Fibroblast of lung (primary cell): ENCODE data around the gene DNAH1. TPM values are rescaled to one million over a fixed set of nuclear protein-coding genes. Genes with fewer than 3 reads are reported as not detected.

ENCODE experiments used
- DNase-seq, 2 donors: peaks; one replicate each; pipeline versions ENCODE4 v3.0.0 to v3.0.0-alpha.2; 2010; ENCODE audit warnings: low read depth in 2 of 2
- H2AFZ ChIP-seq: 2 replicates; pipeline ENCODE4 v1.5.1; 2012; ENCODE audit warnings: low read length, control low read depth, inconsistent platforms
- H3K27ac ChIP-seq: 2 replicates; pipeline ENCODE4 v1.5.1; 2011; ENCODE audit warnings: low read length, control low read depth; ENCODE audit not compliant: insufficient read depth
- H3K27me3 ChIP-seq: 2 replicates; pipeline ENCODE4 v1.5.1; 2011; ENCODE audit warnings: mild to moderate bottlenecking, low read length; ENCODE audit not compliant: control insufficient read depth, insufficient read depth
- H3K36me3 ChIP-seq: 2 replicates; pipeline ENCODE4 v1.5.1; 2011; ENCODE audit warnings: low read length; ENCODE audit not compliant: control insufficient read depth, insufficient read depth
- H3K4me1 ChIP-seq: 2 replicates; pipeline ENCODE4 v1.5.1; 2011; ENCODE audit warnings: low read length; ENCODE audit not compliant: control insufficient read depth, insufficient read depth; ENCODE audit errors: extremely low read depth
- H3K4me2 ChIP-seq: 2 replicates; pipeline ENCODE4 v1.5.1; 2011; ENCODE audit warnings: low read length, control low read depth; ENCODE audit not compliant: insufficient read depth; ENCODE audit errors: extremely low read depth
- H3K4me3 ChIP-seq, 4 experiments: fragments of 200-600 bp in 1 of 4; sonication (generic) in 1 of 4; replicated peaks in 1 of 4; 2 replicates each; pipeline ENCODE4 v1.5.1; 2011 to 2016; ENCODE audit warnings: low read length in 4 of 4, low read depth in 3 of 4, mild to moderate bottlenecking in 3 of 4, control low read depth in 2 of 4, inconsistent platforms in 1 of 4, mixed read lengths in 1 of 4; ENCODE audit not compliant: insufficient read depth in 1 of 4; ENCODE audit errors: control extremely low read depth in 1 of 4
- H3K79me2 ChIP-seq: 2 replicates; pipeline ENCODE4 v1.5.1; 2012; ENCODE audit warnings: mild to moderate bottlenecking, low read length, inconsistent platforms; ENCODE audit not compliant: control insufficient read depth, insufficient read depth
- H3K9ac ChIP-seq: 2 replicates; pipeline ENCODE4 v1.5.1; 2011; ENCODE audit warnings: mild to moderate bottlenecking, low read length, control low read depth; ENCODE audit not compliant: insufficient read depth
- H3K9me3 ChIP-seq: 2 replicates; pipeline ENCODE4 v1.5.1; 2012; ENCODE audit warnings: low read depth, low read length; ENCODE audit not compliant: control insufficient read depth, insufficient read depth
- H4K20me1 ChIP-seq: 2 replicates; pipeline ENCODE4 v1.5.1; 2011; ENCODE audit warnings: low read length; ENCODE audit not compliant: control insufficient read depth, insufficient read depth; ENCODE audit errors: extremely low read depth
- EZH2 ChIP-seq: IDR thresholded peaks from 2 replicates; pipeline ENCODE4 v1.5.1; 2012; ENCODE audit warnings: low read length, control low read depth, mild to moderate bottlenecking; ENCODE audit errors: missing control alignments
- polyA plus RNA-seq, 2 donors: library from polyadenylated mRNA; depleted of rRNA in 1 of 2; stranded (reverse) in 1 of 2; unstranded in 1 of 2; fragments of >200 nt; gene quantifications; 2 replicates each; pipeline ENCODE4 v1.2.1, GENCODE V29; 2011 to 2012; ENCODE audit warnings: missing spikeins in 1 of 2
- total RNA-seq: library from RNA; depleted of rRNA; stranded (reverse); fragments of >200 nt; gene quantifications from 2 replicates; pipeline ENCODE4 v1.2.1, GENCODE V29; 2014
- TF ChIP-seq, protein P1 (sequence below), 2 donors: IDR thresholded peaks in 1 of 2; conservative IDR thresholded peaks in 1 of 2; 1 replicate in 1 of 2; 2 replicates in 1 of 2; pipeline ENCODE4 v1.5.1; 2011 to 2012; ENCODE audit warnings: low read length in 2 of 2, control low read depth in 1 of 2, inconsistent platforms in 1 of 2, low read depth in 1 of 2, mild to moderate bottlenecking in 1 of 2

DNAH1 gene
- total and polyA plus RNA-seq, 2 donors (not counting 1 experiment from before 2014, with no cell fraction given) = 1.9 to 3.0 TPM

DNA sequence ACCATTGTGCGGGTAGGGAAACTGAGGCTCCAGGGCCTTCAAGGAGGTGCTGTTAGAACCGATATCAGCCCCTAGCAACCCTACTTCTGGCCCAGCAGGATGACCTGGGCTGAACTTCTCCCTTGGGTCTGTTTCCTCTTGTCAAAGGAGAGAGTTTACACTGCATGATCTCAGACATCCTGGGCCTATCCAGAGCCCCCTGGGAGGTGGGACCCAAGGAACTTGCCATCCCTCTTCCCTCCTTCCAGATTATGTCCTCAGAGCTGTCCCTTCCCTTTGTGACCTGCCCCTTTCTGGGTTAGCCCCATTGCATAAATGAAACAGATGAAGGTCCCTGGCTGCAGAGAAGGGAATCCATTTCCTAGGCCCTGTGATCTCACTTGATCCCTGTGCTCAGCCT is 12.3 kb upstream of the DNAH1 start:
- H2AFZ ChIP-seq = no peak overlapping the region
- H3K27ac ChIP-seq = no peak overlapping the region
- TF ChIP-seq EZH2 = no peak
- TF ChIP-seq, protein P1, sequence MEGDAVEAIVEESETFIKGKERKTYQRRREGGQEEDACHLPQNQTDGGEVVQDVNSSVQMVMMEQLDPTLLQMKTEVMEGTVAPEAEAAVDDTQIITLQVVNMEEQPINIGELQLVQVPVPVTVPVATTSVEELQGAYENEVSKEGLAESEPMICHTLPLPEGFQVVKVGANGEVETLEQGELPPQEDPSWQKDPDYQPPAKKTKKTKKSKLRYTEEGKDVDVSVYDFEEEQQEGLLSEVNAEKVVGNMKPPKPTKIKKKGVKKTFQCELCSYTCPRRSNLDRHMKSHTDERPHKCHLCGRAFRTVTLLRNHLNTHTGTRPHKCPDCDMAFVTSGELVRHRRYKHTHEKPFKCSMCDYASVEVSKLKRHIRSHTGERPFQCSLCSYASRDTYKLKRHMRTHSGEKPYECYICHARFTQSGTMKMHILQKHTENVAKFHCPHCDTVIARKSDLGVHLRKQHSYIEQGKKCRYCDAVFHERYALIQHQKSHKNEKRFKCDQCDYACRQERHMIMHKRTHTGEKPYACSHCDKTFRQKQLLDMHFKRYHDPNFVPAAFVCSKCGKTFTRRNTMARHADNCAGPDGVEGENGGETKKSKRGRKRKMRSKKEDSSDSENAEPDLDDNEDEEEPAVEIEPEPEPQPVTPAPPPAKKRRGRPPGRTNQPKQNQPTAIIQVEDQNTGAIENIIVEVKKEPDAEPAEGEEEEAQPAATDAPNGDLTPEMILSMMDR (conservative IDR thresholded peaks at IDR 0.05 in 1 of 2, IDR thresholded peaks at IDR 0.05 in 1 of 2; ENCODE audit: low read depth in 1 of 2, low read length in 2 of 2) = no peak
- no peak overlapping the region for H3K4me3 ChIP-seq
- H3K4me1 ChIP-seq = no peaks in the 10 kb centered on the region
- H3K9me3 ChIP-seq = no peaks in the 10 kb centered on the region
- no peaks in the 10 kb centered on the region for H4K20me1 ChIP-seq
- H3K79me2 ChIP-seq = no peaks in the 10 kb centered on the region
- H3K27me3 ChIP-seq = no peaks in the 10 kb centered on the region
- no peak for DNase-seq
- H3K4me2 ChIP-seq = no peak overlapping the region
- no peaks in the 10 kb centered on the region for H3K36me3 ChIP-seq
- no peak overlapping the region for H3K9ac ChIP-seq

DNA sequence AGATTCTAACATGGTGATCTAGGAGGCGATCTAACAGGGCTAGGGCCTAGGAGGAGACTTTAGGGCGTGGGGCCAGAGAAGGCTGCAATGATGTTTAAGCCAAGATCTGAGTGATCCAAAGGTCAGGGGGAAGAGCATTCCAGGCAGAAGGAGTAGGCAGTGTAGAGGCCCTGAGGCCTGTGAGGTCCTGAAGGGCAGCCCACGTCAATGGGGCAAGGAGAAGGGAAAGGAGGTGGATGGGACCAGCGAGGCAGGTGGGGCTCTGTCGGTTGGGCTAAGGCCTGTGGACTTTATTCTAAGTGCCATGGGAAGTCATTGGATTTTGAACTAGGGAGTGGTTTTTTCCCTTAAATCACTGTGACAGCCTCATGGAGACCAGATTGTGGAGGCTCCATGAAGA is 10.2 kb upstream of the DNAH1 start:
- H3K9me3 ChIP-seq = no peaks in the 10 kb centered on the region
- no peaks in the 10 kb centered on the region for H4K20me1 ChIP-seq
- no peak overlapping the region for H3K4me3 ChIP-seq
- H3K4me1 ChIP-seq = no peaks in the 10 kb centered on the region
- H3K4me2 ChIP-seq = no peak overlapping the region
- no peaks in the 10 kb centered on the region for H3K79me2 ChIP-seq
- TF ChIP-seq EZH2 = no peak
- TF ChIP-seq, protein P1 (conservative IDR thresholded peaks at IDR 0.05 in 1 of 2, IDR thresholded peaks at IDR 0.05 in 1 of 2; ENCODE audit: low read depth in 1 of 2, low read length in 2 of 2) = no peak
- no peak overlapping the region for H3K9ac ChIP-seq
- no peak for DNase-seq
- no peaks in the 10 kb centered on the region for H3K36me3 ChIP-seq
- H3K27ac ChIP-seq = no peak overlapping the region
- no peak overlapping the region for H2AFZ ChIP-seq
- no peaks in the 10 kb centered on the region for H3K27me3 ChIP-seq

DNA sequence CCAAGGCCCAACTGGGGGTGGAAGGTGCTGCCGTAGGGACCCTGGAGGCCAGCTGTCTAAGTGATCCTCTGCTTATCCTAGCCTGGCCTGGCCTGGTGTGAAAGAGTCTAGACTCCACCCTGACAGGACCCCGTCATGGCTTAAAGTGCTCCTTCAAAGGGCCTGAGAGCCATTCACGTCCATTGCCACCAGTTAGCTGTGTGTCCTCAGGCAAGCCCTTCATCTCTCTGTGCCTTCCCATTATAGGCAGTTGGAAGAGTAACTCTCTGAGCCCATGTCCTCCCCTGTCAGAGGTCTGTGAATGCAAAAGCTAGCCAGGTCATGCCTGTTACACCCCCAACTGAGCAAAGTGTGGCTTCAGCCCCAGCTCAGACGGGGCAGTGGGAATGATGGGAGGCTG is 9.1 kb upstream of the DNAH1 start:
- DNase-seq = no peak
- Histone ChIP-seq H3K79me2 (no peaks in the 10 kb centered on the region), H3K27ac (no peak overlapping the region), H3K27me3 (no peaks in the 10 kb centered on the region), H2AFZ (no peak overlapping the region), H3K4me3 (no peak overlapping the region), H3K36me3 (no peaks in the 10 kb centered on the region), H3K9me3 (no peaks in the 10 kb centered on the region), H3K4me2 (no peak overlapping the region), H3K9ac (no peak overlapping the region), H4K20me1 (no peaks in the 10 kb centered on the region), H3K4me1 (no peaks in the 10 kb centered on the region)
- TF ChIP-seq, protein P1 (conservative IDR thresholded peaks at IDR 0.05 in 1 of 2, IDR thresholded peaks at IDR 0.05 in 1 of 2; ENCODE audit: low read depth in 1 of 2, low read length in 2 of 2) = no peak
- TF ChIP-seq EZH2 = no peak
